Measurements from ENCODE around the gene SMARCA2.

DNA sequence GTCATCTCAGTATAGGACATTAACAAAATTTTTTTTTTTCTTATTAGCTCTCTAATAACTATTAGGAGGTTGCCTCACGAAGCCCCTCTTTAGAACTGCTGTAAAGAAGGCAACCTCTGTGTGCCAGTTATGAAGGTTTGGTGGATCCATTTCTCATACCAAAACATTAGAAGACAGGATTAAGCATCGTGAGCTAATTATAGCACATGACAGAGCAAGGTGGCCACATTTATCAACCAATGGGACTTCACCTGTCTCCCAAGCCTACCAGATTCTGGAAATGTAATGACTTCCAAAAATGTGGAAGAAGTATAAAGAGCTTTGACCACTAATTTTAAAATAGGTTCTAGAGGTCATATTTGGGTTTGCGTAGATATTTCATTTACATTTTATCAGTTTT is 107.2 kb downstream of the SMARCA2 start:
- no peak for TF ChIP-seq FOXK2 (IDR thresholded peaks at IDR 0.05)
- TF ChIP-seq FOXA1 (IDR thresholded peaks at IDR 0.05): no peak
- no peak for TF ChIP-seq ELF4 (IDR thresholded peaks at IDR 0.05)
- TF ChIP-seq SP1 (IDR thresholded peaks at IDR 0.05): no peak

Data from HEK293T (cell line).